NCI-H510A (cell line): Measurements from ENCODE around the gene CNKSR3.

Experiments
- DNase-seq: peaks from one replicate; lab custom pipeline; 2025; lab: John Stamatoyannopoulos, UW

The CNKSR3 gene

GRCh38 chr6:154345811-154346210 lies 164.7 kb downstream of the CNKSR3 start:
- DNase-seq: no peak

- DNase-seq: peak; percentile 81
These were observed 166.8 kb downstream of the CNKSR3 start for GRCh38 chr6:154343473-154344308.

- no peak for DNase-seq
These were observed 168.6 kb downstream of the CNKSR3 start for GRCh38 chr6:154341871-154342270.

- DNase-seq: no peak
These were observed 169.1 kb downstream of the CNKSR3 start for GRCh38 chr6:154341336-154341735.
